HL-60 (cell line): ENCODE results near the gene IBSP.

Experiments used
- DNase-seq, 2 experiments: peaks; one replicate each; pipeline ENCODE4 v3.0.0-alpha.2; 2010 to 2020; ENCODE audit warnings: low read depth in 1 of 2, low spot score in 1 of 2
- H3K27ac ChIP-seq: fragments of 250-450 bp; sonication (Bioruptor Pico); replicated peaks from 2 replicates; pipeline ENCODE4 v1.5.1; 2020; ENCODE audit warnings: mild to moderate bottlenecking, moderate library complexity
- H3K27me3 ChIP-seq: fragments of 250-450 bp; sonication (Bioruptor Pico); 2 replicates; pipeline ENCODE4 v1.5.1; 2021; ENCODE audit warnings: mild to moderate bottlenecking, moderate library complexity; ENCODE audit not compliant: insufficient read depth, poor library complexity, severe bottlenecking
- H3K4me3 ChIP-seq: replicated peaks from 2 replicates; pipeline ENCODE4 v1.5.1; 2011; ENCODE audit warnings: mild to moderate bottlenecking, control low read depth, low read length; ENCODE audit not compliant: insufficient read depth
- GABPA ChIP-seq: IDR thresholded peaks from 2 replicates; pipeline ENCODE4 v1.6.1; 2012; ENCODE audit warnings: low read depth
- POLR2AphosphoS5 ChIP-seq: IDR thresholded peaks from 2 replicates; pipeline ENCODE4 v1.6.1; 2012; ENCODE audit warnings: low read depth
- SPI1 ChIP-seq: IDR thresholded peaks from 2 replicates; pipeline ENCODE4 v1.6.1; 2012; ENCODE audit warnings: low read depth, mild to moderate bottlenecking, borderline replicate concordance
- TF ChIP-seq, protein P1 (sequence below): IDR thresholded peaks from one replicate; pipeline ENCODE4 v1.5.1; 2011; ENCODE audit warnings: low read length, control low read depth, inconsistent platforms; ENCODE audit not compliant: insufficient read depth
- TF ChIP-seq, protein P2 (sequence below): IDR thresholded peaks from 2 replicates; pipeline ENCODE4 v1.6.1; 2012; ENCODE audit warnings: low read depth; ENCODE audit not compliant: insufficient replicate concordance

The IBSP gene

DNA sequence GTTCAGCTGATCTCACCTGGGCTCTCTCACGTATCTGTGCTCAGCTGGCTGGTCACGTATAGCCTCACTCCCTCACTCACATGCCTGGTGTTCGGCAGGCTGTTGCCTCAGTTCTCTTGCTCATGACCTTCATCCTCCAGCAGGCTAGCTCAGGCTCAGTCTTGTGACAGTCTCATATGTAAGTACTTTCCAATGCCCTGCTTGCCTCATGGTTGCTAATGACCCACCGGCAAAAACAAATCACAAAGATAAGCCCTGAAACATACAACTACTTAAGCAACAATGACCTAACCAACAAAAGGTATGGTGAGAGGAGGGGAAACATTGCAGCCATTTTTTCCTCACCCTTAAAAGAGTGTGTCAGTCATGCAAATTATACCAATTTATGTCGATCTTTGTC lies 58.4 kb downstream of the IBSP start:
- Histone ChIP-seq H3K4me3 (no peak overlapping the region), H3K27me3 (no peaks in the 10 kb centered on the region), H3K27ac (no peak overlapping the region)
- no peak for TF ChIP-seq SPI1
- TF ChIP-seq, protein P1, sequence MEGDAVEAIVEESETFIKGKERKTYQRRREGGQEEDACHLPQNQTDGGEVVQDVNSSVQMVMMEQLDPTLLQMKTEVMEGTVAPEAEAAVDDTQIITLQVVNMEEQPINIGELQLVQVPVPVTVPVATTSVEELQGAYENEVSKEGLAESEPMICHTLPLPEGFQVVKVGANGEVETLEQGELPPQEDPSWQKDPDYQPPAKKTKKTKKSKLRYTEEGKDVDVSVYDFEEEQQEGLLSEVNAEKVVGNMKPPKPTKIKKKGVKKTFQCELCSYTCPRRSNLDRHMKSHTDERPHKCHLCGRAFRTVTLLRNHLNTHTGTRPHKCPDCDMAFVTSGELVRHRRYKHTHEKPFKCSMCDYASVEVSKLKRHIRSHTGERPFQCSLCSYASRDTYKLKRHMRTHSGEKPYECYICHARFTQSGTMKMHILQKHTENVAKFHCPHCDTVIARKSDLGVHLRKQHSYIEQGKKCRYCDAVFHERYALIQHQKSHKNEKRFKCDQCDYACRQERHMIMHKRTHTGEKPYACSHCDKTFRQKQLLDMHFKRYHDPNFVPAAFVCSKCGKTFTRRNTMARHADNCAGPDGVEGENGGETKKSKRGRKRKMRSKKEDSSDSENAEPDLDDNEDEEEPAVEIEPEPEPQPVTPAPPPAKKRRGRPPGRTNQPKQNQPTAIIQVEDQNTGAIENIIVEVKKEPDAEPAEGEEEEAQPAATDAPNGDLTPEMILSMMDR = no peak
- TF ChIP-seq GABPA = no peak
- TF ChIP-seq, protein P2, sequence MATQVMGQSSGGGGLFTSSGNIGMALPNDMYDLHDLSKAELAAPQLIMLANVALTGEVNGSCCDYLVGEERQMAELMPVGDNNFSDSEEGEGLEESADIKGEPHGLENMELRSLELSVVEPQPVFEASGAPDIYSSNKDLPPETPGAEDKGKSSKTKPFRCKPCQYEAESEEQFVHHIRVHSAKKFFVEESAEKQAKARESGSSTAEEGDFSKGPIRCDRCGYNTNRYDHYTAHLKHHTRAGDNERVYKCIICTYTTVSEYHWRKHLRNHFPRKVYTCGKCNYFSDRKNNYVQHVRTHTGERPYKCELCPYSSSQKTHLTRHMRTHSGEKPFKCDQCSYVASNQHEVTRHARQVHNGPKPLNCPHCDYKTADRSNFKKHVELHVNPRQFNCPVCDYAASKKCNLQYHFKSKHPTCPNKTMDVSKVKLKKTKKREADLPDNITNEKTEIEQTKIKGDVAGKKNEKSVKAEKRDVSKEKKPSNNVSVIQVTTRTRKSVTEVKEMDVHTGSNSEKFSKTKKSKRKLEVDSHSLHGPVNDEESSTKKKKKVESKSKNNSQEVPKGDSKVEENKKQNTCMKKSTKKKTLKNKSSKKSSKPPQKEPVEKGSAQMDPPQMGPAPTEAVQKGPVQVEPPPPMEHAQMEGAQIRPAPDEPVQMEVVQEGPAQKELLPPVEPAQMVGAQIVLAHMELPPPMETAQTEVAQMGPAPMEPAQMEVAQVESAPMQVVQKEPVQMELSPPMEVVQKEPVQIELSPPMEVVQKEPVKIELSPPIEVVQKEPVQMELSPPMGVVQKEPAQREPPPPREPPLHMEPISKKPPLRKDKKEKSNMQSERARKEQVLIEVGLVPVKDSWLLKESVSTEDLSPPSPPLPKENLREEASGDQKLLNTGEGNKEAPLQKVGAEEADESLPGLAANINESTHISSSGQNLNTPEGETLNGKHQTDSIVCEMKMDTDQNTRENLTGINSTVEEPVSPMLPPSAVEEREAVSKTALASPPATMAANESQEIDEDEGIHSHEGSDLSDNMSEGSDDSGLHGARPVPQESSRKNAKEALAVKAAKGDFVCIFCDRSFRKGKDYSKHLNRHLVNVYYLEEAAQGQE = no peak
- no peak for TF ChIP-seq POLR2AphosphoS5
- no peak for DNase-seq
